Pons (tissue), 1 donor: ENCODE results near the gene POTEB2.
"Not testable (repeated sequence)": the region's sequence is repeated elsewhere in the genome, so short reads cannot be mapped to it uniquely, and the experiment has no call there.

Experiments
- DNase-seq: peaks from one replicate; pipeline ENCODE4 v3.0.0-alpha.2; 2016; ENCODE audit warnings: low spot score

The POTEB2 gene

DNA sequence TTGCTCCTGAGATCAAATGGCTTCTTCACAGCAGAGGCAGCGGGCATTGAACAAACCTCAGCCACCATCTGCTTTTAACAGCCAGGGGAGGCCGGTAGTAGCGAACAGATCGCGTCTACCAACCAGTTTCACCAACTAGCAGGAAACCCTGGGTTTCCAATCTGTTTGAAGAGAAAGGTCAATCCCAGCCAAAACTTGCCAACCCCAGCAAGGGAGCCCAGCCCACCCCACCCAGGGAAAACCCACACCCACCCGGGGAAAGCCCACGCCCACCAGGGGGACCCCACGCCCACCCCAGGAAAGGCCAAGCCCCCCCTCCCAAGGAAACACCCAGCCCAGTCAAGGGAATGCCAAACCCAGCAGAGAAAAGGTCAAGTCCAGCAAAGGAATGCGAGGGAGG is at the start of gene POTEB2:
POTEB2 (minus strand) TSS at position 101 of the 400 bp plus-strand sequence; CDS start at position 68, 33 bp downstream.
- not testable (repeated sequence) for DNase-seq

DNA sequence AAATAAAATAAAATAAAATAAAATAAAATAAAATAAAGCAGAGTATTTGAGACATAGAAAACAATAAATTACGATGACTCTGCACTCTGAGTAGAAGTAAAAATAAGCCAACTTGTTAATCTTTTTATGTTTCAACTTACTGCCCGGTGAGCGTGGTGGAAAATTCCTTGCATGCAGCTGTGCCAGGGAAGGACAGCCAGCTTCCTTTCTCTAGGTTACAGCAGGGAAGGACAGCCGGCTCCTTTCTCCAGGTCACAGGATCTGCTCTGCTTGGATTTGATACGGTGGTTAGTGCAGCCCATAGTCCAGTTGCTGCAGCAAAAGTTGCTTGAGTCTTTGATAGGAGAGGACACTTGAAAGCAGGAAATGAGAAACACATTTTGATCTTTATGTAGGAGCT is 13.8 kb upstream of the POTEB2 start:
- not testable (repeated sequence) for DNase-seq

DNA sequence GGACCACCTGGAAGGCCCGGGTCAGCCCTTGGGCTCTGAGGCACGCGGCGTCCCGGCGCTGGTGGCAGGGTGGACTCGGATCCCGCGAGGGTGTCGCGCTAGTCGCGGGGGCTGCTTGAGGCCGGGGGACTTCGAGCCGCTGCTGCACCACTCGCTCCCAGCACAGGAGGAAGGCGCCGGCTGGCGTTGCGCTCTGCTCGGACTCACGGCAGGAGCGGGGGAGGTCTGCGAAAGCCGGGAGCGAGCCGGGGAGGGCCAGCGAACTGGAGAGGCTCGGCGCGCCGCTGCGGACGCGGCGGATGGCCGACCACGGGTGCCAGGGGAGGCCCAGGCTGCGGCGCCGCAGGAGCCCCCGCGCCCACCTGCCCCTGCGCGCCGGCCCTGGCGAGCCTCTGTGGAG is 12.3 kb upstream of the POTEB2 start:
- DNase-seq: not testable (repeated sequence)

DNA sequence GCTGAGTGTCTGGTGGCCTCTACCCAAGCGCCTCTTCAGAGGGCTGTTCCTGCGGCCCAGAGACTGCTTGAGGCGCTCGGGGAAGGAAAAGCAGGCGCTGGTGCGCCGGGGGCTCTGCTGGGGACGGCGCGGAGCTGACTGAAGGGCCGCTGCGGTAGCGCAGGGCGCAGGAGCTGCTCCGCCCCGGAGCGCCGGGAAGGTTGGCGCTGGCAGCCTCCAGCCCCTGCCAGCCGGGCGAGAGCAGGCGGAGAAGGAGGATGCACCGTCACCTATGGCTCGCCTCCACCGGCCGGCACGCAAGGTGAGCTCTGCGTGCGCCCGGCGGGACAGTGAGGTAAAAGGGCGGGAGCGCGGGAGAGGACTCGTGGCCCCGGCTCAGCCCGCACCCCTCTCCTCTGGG is 11.7 kb upstream of the POTEB2 start:
- DNase-seq: not testable (repeated sequence)
